Right ventricle myocardium inferior (tissue), 1 donor: ENCODE results near the gene DPYSL5. TPM values are rescaled to one million over a fixed set of nuclear protein-coding genes. Genes with fewer than 3 reads are reported as not detected.
"Not testable (repeated sequence)": the region's sequence is repeated elsewhere in the genome, so short reads cannot be mapped to it uniquely, and the experiment has no call there.

ENCODE experiments used
- ATAC-seq: fragments of 200-7000 bp; cut with Tn5 transposase; one replicate; pipeline ENCODE4 v1.9.1; 2020; ENCODE audit warnings: mild to moderate bottlenecking, moderate library complexity
- DNase-seq: peaks from one replicate; pipeline ENCODE4 v3.0.0; 2021; ENCODE audit errors: missing footprints
- intact Hi-C: fragments of 100-400 bp; cut with DNase I; formaldehyde crosslinking; loops from one replicate; pipeline ENCODE4 v1.11.0; 2022
- total RNA-seq: library from RNA; stranded (reverse); fragmentation: NEBNext Ultra II Directional; extraction: Animal tissue kit (Norgen Biotek cat#: 25700); gene quantifications from one replicate; pipeline ENCODE4 v1.2.1, GENCODE V29; 2021
- donor health status: DM: no; HTN: yes; CAD: no; lungs with severe emphysema.

The DPYSL5 gene
- total RNA-seq, 1 donor from 2014 or later, result not detected

GRCh38 chr2:26914659-26915310 is 66.9 kb downstream of the DPYSL5 start:
- DNase-seq, result no peak
- intact Hi-C loops, result no loop called here
- ATAC-seq, result no peak

GRCh38 chr2:26915316-26915715 is 67.4 kb downstream of the DPYSL5 start:
- intact Hi-C loops, result no loop called here
- no peak for DNase-seq
- ATAC-seq, result no peak

GRCh38 chr2:26916128-26916692 is 68.3 kb downstream of the DPYSL5 start:
- no peak for ATAC-seq
- intact Hi-C loops, result no loop called here
- DNase-seq, result no peak

GRCh38 chr2:26917135-26917836 is 69.4 kb downstream of the DPYSL5 start:
- intact Hi-C loops, result no loop called here
- no peak for ATAC-seq

GRCh38 chr2:26921323-26921722 is 73.4 kb downstream of the DPYSL5 start:
- ATAC-seq (no peak), DNase-seq (no peak)
- intact Hi-C loops, result no loop called here

More at GRCh38 chr2:26917135-26917836, 69.4 kb downstream of the DPYSL5 start:
- DNase-seq, result no peak

GRCh38 chr2:26922405-26923188 is 74.7 kb downstream of the DPYSL5 start:
- ATAC-seq, result peak; percentile 69
- DNase-seq, result peak; percentile 62
- intact Hi-C loops, result loop anchor here (2.0 kb wide), 1 partner anchor 76 kb away; no protein-coding TSS in a partner anchor

- not testable (repeated sequence) for ATAC-seq, DNase-seq
- intact Hi-C loops, result loop anchor here (2.0 kb wide), 1 partner anchor 76 kb away; no protein-coding TSS in a partner anchor
Observed at GRCh38 chr2:26923189-26923466, 75.2 kb downstream of the DPYSL5 start.

- ATAC-seq (no peak), DNase-seq (peak; percentile 58)
- intact Hi-C loops, result no loop called here
Observed at GRCh38 chr2:26924731-26925099, 76.8 kb downstream of the DPYSL5 start.

- ATAC-seq, result no peak
- intact Hi-C loops, result no loop called here
- no peak for DNase-seq
Observed at GRCh38 chr2:26925100-26925791, 77.3 kb downstream of the DPYSL5 start.

- intact Hi-C loops, result no loop called here
- DNase-seq (no peak), ATAC-seq (no peak)
Observed at GRCh38 chr2:26927221-26927620, 79.3 kb downstream of the DPYSL5 start.

GRCh38 chr2:26932974-26933373 is 85.0 kb downstream of the DPYSL5 start:
- ATAC-seq, result peak; percentile 56
- intact Hi-C loops, result no loop called here
- DNase-seq, result peak; percentile 51

GRCh38 chr2:26933431-26934334 is 85.8 kb downstream of the DPYSL5 start:
- DNase-seq (no peak), ATAC-seq (no peak)
- intact Hi-C loops, result no loop called here

GRCh38 chr2:26934335-26934724 is 86.4 kb downstream of the DPYSL5 start:
- intact Hi-C loops, result no loop called here
- ATAC-seq, result no peak
- no peak for DNase-seq

- DNase-seq (no peak), ATAC-seq (no peak)
- intact Hi-C loops, result no loop called here
Observed at GRCh38 chr2:26934985-26935384, 87.1 kb downstream of the DPYSL5 start.

GRCh38 chr2:26936855-26937254 is 88.9 kb downstream of the DPYSL5 start:
- intact Hi-C loops, result no loop called here
- ATAC-seq, result no peak
- no peak for DNase-seq

GRCh38 chr2:26938399-26939118 is 90.6 kb downstream of the DPYSL5 start:
- intact Hi-C loops, result no loop called here
- no peak for DNase-seq
- no peak for ATAC-seq

- ATAC-seq, result no peak
- intact Hi-C loops, result no loop called here
- DNase-seq, result no peak
Observed at GRCh38 chr2:26940001-26940400, 92.1 kb downstream of the DPYSL5 start.
